DMS 273 (cell line): ENCODE results near the gene CRYGB.
A peak's percentile ranks its signal among the peaks of the same experiment; 100 is the strongest.
"Not testable (repeated sequence)": the region's sequence is repeated elsewhere in the genome, so short reads cannot be mapped to it uniquely, and the experiment has no call there.

ENCODE experiments used
- DNase-seq: peaks from one replicate; lab custom pipeline; 2025; ENCODE audit not compliant: unreplicated experiment; lab: John Stamatoyannopoulos, UW

CRYGB gene

GRCh38 chr2:208118918-208119317, 27.0 kb downstream of the CRYGB start:
- no peak for DNase-seq

- not testable (repeated sequence) for DNase-seq
Observed at GRCh38 chr2:208117390-208117789, 28.6 kb downstream of the CRYGB start.

GRCh38 chr2:208112969-208113368, 33.0 kb downstream of the CRYGB start:
- DNase-seq: no peak

GRCh38 chr2:208112273-208112745, 33.6 kb downstream of the CRYGB start:
- not testable (repeated sequence) for DNase-seq

- DNase-seq: no peak
Observed at GRCh38 chr2:208103616-208104015, 42.3 kb downstream of the CRYGB start.

- DNase-seq: peak; percentile 62
Observed at GRCh38 chr2:208101716-208102631, 44.0 kb downstream of the CRYGB start.

GRCh38 chr2:208099682-208100470, 46.1 kb downstream of the CRYGB start:
- no peak for DNase-seq

GRCh38 chr2:208098701-208099100, 47.3 kb downstream of the CRYGB start:
- DNase-seq: not testable (repeated sequence)

- DNase-seq: no peak
Observed at GRCh38 chr2:208098267-208098666, 47.7 kb downstream of the CRYGB start.

GRCh38 chr2:208097801-208098200, 48.2 kb downstream of the CRYGB start:
- DNase-seq: no peak

GRCh38 chr2:208097313-208097712, 48.6 kb downstream of the CRYGB start:
- no peak for DNase-seq

- DNase-seq: no peak
Observed at GRCh38 chr2:208096080-208096479, 49.9 kb downstream of the CRYGB start.

GRCh38 chr2:208093128-208093527, 52.8 kb downstream of the CRYGB start:
- DNase-seq: no peak
